ENCODE measurements around the gene KRT34.

KRT34 gene

DNA sequence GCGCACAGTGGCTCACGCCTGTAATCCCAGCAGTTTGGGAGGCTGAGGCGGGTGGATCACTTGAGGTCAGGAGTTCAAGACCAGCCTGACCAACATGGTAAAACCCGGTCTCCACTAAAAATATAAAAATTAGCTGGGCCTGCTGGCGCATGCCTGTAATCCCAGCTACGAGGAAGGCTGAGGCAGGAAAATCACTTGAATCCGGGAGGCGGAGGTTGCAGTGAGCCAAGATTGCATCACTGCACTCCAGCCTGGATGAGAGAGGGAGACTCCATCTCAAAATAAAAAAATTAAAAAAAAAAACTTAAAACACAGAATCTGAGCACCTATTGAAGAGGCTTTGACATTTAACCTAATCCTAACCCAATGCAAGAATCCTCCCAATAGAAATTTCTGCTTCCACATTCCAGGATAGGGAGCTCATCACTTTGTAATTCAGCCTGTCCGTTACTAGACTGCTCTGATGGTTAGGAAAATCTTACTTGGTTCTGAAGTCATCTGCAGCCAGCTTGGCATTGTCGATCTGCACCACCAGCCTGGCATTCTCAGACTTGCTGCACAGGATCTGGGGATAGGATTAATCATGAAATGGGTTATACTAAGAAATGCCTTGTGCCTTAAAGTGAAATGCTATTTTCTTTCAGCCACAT lies 14.6 kb downstream of the KRT34 start:
- no peak overlapping the region for H3K4me3 ChIP-seq (ENCODE audit: low read depth, low read length)
- DNase-seq (ENCODE audit: low read depth), result no peak
- TF ChIP-seq CTCF (IDR thresholded peaks at IDR 0.05; ENCODE audit: control insufficient read depth, extremely low read depth, insufficient read depth), result no peak

GRCh38 chr17:41366070-41366469 lies 16.0 kb downstream of the KRT34 start:
- no peak for TF ChIP-seq CTCF (IDR thresholded peaks at IDR 0.05; ENCODE audit: control insufficient read depth, extremely low read depth, insufficient read depth)
- DNase-seq (ENCODE audit: low read depth), result no peak
- no peak overlapping the region for H3K4me3 ChIP-seq (ENCODE audit: low read depth, low read length)

DNA sequence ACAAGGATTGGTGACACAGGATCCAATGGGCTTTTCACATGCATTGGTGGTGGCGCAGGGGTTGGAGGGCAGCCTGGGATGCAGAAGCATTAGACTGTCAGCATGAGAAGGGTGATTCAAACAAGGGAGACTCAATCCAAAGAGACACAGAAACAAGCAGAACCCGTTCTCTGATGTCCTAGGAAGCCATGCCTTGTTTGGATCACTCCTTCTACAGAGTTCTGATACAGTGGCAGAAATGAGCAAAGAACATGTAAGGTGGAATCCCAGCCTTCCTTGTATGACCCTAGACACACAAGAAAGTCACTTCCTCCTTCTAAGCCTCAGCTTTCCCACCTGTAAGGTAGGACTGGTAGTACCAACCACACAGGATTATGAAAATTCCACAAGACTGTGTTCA lies 18.2 kb downstream of the KRT34 start:
- DNase-seq (ENCODE audit: low read depth), result no peak

DNA sequence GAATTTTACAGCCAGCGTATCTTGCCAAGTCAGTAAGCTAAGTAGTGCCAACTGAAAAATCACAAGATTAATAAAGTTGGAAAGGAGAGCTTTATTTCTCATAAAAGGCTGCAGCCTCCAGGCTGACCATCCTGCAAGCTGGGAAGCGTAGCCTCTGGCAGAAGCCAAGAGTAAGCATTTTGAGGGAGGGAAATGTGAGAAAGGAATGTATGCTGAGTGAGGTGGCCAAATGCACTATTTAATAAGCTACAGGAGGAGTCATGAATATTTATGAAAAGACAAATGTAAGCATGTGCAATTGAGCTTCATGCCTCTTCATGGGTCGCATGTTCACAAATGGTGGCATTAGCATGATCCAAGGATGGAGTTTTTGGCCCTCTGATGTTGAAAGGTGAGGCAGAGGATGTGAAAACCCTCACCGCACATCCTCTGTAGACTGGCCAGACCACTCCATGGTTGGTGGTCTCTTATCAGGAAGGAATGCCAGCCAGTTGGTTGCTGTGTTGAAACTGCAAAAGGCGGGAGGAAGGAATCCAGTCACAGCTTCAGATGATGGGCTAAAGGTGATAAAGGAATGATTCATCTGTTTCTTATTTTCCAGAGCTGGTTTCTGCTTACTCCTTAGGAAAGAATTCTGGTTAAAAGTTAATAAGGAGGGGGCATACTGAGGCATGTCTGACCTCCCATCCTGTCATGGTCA lies 21.7 kb downstream of the KRT34 start:
- H3K4me3 ChIP-seq (ENCODE audit: low read depth, low read length), result no peak overlapping the region
- DNase-seq (ENCODE audit: low read depth), result no peak
- TF ChIP-seq CTCF (IDR thresholded peaks at IDR 0.05; ENCODE audit: control insufficient read depth, extremely low read depth, insufficient read depth), result no peak

More for the DNA sequence above, 18.2 kb downstream of the KRT34 start:
- H3K4me3 ChIP-seq (ENCODE audit: low read depth, low read length), result no peak overlapping the region
- no peak for TF ChIP-seq CTCF (IDR thresholded peaks at IDR 0.05; ENCODE audit: control insufficient read depth, extremely low read depth, insufficient read depth)

- no peak for TF ChIP-seq CTCF (IDR thresholded peaks at IDR 0.05; ENCODE audit: control insufficient read depth, extremely low read depth, insufficient read depth)
- no peak overlapping the region for H3K4me3 ChIP-seq (ENCODE audit: low read depth, low read length)
- DNase-seq (ENCODE audit: low read depth), result no peak
These were observed 27.6 kb downstream of the KRT34 start for GRCh38 chr17:41354536-41354935.

GRCh38 chr17:41352597-41353366 lies 29.3 kb downstream of the KRT34 start:
- TF ChIP-seq CTCF (IDR thresholded peaks at IDR 0.05; ENCODE audit: control insufficient read depth, extremely low read depth, insufficient read depth), result no peak
- DNase-seq (ENCODE audit: low read depth), result no peak
- no peak overlapping the region for H3K4me3 ChIP-seq (ENCODE audit: low read depth, low read length)

All from LNCaP clone FGC (cell line).